Measurements from ENCODE around the gene CAMK2B. TPM values are rescaled to one million over a fixed set of nuclear protein-coding genes. Genes with fewer than 3 reads are reported as not detected.
A peak's percentile ranks its signal among the peaks of the same experiment; 100 is the strongest.

CAMK2B gene
- total and polyA plus RNA-seq, 2 of the 13 experiments (the other 11 are each of a cell fraction or from before 2014, with no cell fraction given) = 0.27 to 0.48 TPM

GRCh38 chr7:44221231-44221791 lies 104.1 kb downstream of the CAMK2B start:
- peak; percentile 69 for ATAC-seq
- peaks cover 40% of the 10 kb centered on the region for H3K4me1 ChIP-seq (ENCODE audit: insufficient read depth, low read length)
- intact Hi-C loops (cut with micrococcal nuclease; ENCODE audit: unreplicated experiment) = no loop called here
- FAIRE-seq = no peak
- no peak for DNase-seq (ENCODE audit: low spot score)
- no peak overlapping the region for H2AFZ ChIP-seq (ENCODE audit: low read length)
- in situ Hi-C loops (cut with HindIII; ENCODE audit: extremely low pct_ligation_motif_present, low pct_unique_long_range_greater_than_20kb) = no loop called here
- ChIA-PET CTCF (ENCODE audit: low intra/inter-chr PET ratio, low total read pairs) (no interaction called here), POLR2A (no interaction called here)
- H3K9me3 ChIP-seq (ENCODE audit: low read length) = no peaks in the 10 kb centered on the region
- H3K4me3 ChIP-seq (replicated peaks in 1 of 3; ENCODE audit: insufficient read depth in 1 of 3, low read depth in 2 of 3, low read length in 3 of 3) = peak overlapping the region in 2 of 3 experiments; percentile 20 to 48; a peak in 2 of 6 replicates
- no peaks in the 10 kb centered on the region for H4K20me1 ChIP-seq (ENCODE audit: insufficient read depth, low read length)
- H3K4me2 ChIP-seq (ENCODE audit: low read depth, low read length) = peak overlapping the region; percentile 54
- H3K27me3 ChIP-seq (ENCODE audit: control insufficient read depth in 1 of 2, insufficient read depth in 2 of 2, low read length in 2 of 2) = peaks cover 13 to 41% of the 10 kb centered on the region in 2 experiments; a peak in 4 of 5 replicates
- WGBS (ENCODE audit: low lambda C conversion rate) = 34% methylated on average over 9 of the region's 30 CpGs
- 0 out of 2 replicates have a peak overlapping the region, but pooled peaks have one; percentile 7 for H3K9ac ChIP-seq (ENCODE audit: insufficient read depth, low read depth, low read length)
- H3K79me2 ChIP-seq (ENCODE audit: insufficient read depth, low read length) = no peaks in the 10 kb centered on the region
- H3K27ac ChIP-seq (ENCODE audit: extremely low read length, insufficient read depth, low read length) = no peak overlapping the region
- H3K36me3 ChIP-seq (replicated peaks in 1 of 2; ENCODE audit: control insufficient read depth in 1 of 2, insufficient read depth in 2 of 2, low read length in 2 of 2) = no peaks in the 10 kb centered on the region
- no TSS peak for BruUV-seq (replicated peaks)
- TF ChIP-seq ZMYM3 (CRISPR knock-in tag; IDR thresholded peaks at IDR 0.05) = no peak
- peak; percentile 89 for TF ChIP-seq ZNF256 (CRISPR knock-in tag; conservative IDR thresholded peaks at IDR 0.05)
- peak; percentile 90; the same call in 1 of the 2 replicates for TF ChIP-seq ZNF33B (CRISPR knock-in tag; IDR thresholded peaks at IDR 0.05)
- no peak for TF ChIP-seq FOXA1 (IDR thresholded peaks at IDR 0.05)
- TF ChIP-seq FOXA1 (CRISPR knock-in tag; IDR thresholded peaks at IDR 0.05) = no peak
- TF ChIP-seq NR0B2 (CRISPR knock-in tag; IDR thresholded peaks at IDR 0.05) = peak; percentile 86
- no peak for TF ChIP-seq ZUFSP (CRISPR knock-in tag; IDR thresholded peaks at IDR 0.05; ENCODE audit: borderline replicate concordance)
- no peak for TF ChIP-seq ZNF121 (CRISPR knock-in tag; IDR thresholded peaks at IDR 0.05)
- no peak for TF ChIP-seq MAFG (CRISPR knock-in tag; IDR thresholded peaks at IDR 0.05)
- no peak for TF ChIP-seq ZNF180 (CRISPR knock-in tag; IDR thresholded peaks at IDR 0.05; ENCODE audit: borderline replicate concordance, low read depth)
- TF ChIP-seq MED1 (CRISPR knock-in tag; IDR thresholded peaks at IDR 0.05) = peak; percentile 52
- TF ChIP-seq AHR (CRISPR knock-in tag; IDR thresholded peaks at IDR 0.05) = peak; percentile 90; the same call in 1 of the 2 replicates
- no peak for TF ChIP-seq ZNF317 (CRISPR knock-in tag; IDR thresholded peaks at IDR 0.05)
- TF ChIP-seq ATAD3A (CRISPR knock-in tag; IDR thresholded peaks at IDR 0.05) = no peak
- no peak for TF ChIP-seq ZBTB46 (CRISPR knock-in tag; IDR thresholded peaks at IDR 0.05; ENCODE audit: borderline replicate concordance)
- no peak for TF ChIP-seq TCF7L2 (IDR thresholded peaks at IDR 0.05; ENCODE audit: low read depth, low read length)
- TF ChIP-seq PLRG1 (conservative IDR thresholded peaks at IDR 0.05) = no peak
- no peak for TF ChIP-seq ATF7 (IDR thresholded peaks at IDR 0.05)
- TF ChIP-seq ATF7 (CRISPR knock-in tag; IDR thresholded peaks at IDR 0.05) = no peak
- TF ChIP-seq SYNCRIP (IDR thresholded peaks at IDR 0.05; ENCODE audit: insufficient read depth, low read depth, low read length) = no peak
- TF ChIP-seq ZNF589 (CRISPR knock-in tag; conservative IDR thresholded peaks at IDR 0.05) = no peak; the same call in 1 of the 2 replicates
- no peak for TF ChIP-seq ZNF329 (CRISPR knock-in tag; IDR thresholded peaks at IDR 0.05; ENCODE audit: low read depth)
- peak; percentile 93 for TF ChIP-seq BORCS8-MEF2B (CRISPR knock-in tag; IDR thresholded peaks at IDR 0.05)
- no peak for TF ChIP-seq NR2F6 (IDR thresholded peaks at IDR 0.05)
- TF ChIP-seq NR2F6 (CRISPR knock-in tag; IDR thresholded peaks at IDR 0.05) = peak; percentile 56; the same call in 1 of the 2 replicates
